Skeletal muscle satellite cell (primary cell): ENCODE measurements around the gene STBD1. TPM values are rescaled to one million over a fixed set of nuclear protein-coding genes. Genes with fewer than 3 reads are reported as not detected.

Experiments used
- H3K27me3 ChIP-seq: 2 replicates; pipeline ENCODE4 v1.7.0; 2013; ENCODE audit warnings: low read length; ENCODE audit not compliant: control insufficient read depth, insufficient read depth
- H3K36me3 ChIP-seq: 2 replicates; pipeline ENCODE4 v1.7.0; 2013; ENCODE audit warnings: mild to moderate bottlenecking, control low read depth, low read length; ENCODE audit not compliant: insufficient read depth
- H3K4me1 ChIP-seq: 2 replicates; pipeline ENCODE4 v1.7.0; 2013; ENCODE audit warnings: low read length; ENCODE audit not compliant: control insufficient read depth, insufficient read depth
- H3K4me2 ChIP-seq: 2 replicates; pipeline ENCODE4 v1.7.0; 2013; ENCODE audit warnings: mild to moderate bottlenecking, low read length
- H3K4me3 ChIP-seq: 2 replicates; pipeline ENCODE4 v1.7.0; 2013; ENCODE audit warnings: low read length
- H3K9ac ChIP-seq: 2 replicates; pipeline ENCODE4 v1.7.0; 2013; ENCODE audit warnings: mild to moderate bottlenecking, low read depth, low read length, moderate library complexity
- H3K9me3 ChIP-seq: replicated peaks from 2 replicates; pipeline ENCODE4 v1.7.0; 2013; ENCODE audit warnings: mild to moderate bottlenecking, control low read depth, low read length
- total RNA-seq: library from RNA; depleted of rRNA; stranded (reverse); fragments of >200 nt; gene quantifications from 2 replicates; pipeline ENCODE4 v1.2.3, GENCODE V29; 2012; rRNA removed

STBD1 gene
- 4.1 and 7.0 TPM in 2 replicates for total RNA-seq

- Histone ChIP-seq H3K4me3 (peak within 1 kb of the TSS; percentile 97), H3K4me2 (peak within 1 kb of the TSS; percentile 99)
Measured at GRCh38 chr4:76305971-76306881, at the start of gene STBD1. Gene STBD1, plus strand, starts transcription at chr4:76306733. Its CDS starts 37 bp downstream, at chr4:76306770.

DNA sequence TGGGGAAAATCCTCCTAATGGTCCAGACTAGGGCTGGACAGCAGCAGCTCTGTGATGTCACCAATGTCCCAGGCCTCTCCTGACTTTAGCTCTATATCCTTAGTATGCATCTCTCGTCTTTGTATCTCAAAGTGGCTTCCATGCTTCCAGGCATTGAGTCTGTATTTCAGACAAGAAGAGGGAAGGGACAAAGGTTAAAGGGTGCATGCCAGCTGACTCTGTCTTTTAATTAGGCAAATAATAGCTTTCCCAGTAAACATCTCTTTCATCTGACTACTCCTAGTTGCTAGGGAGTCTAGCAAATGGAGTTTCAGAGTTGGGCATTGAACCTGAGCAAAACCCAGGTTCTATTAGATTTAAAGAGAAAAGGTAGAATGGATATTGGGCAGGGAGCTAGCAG, 49.6 kb upstream of the STBD1 start:
- no peak overlapping the region for H3K4me3 ChIP-seq
- no peaks in the 10 kb centered on the region for H3K9me3 ChIP-seq
- no peak overlapping the region for H3K4me2 ChIP-seq
- peaks cover 44% of the 10 kb centered on the region for H3K27me3 ChIP-seq
- no peaks in the 10 kb centered on the region for H3K36me3 ChIP-seq
- no peak overlapping the region for H3K9ac ChIP-seq
- peaks cover 2% of the 10 kb centered on the region for H3K4me1 ChIP-seq

More at GRCh38 chr4:76305971-76306881, at the start of gene STBD1:
- peaks cover 24% of the 10 kb centered on the region for H3K4me1 ChIP-seq
- H3K9me3 ChIP-seq, result no peaks in the 10 kb centered on the region
- H3K36me3 ChIP-seq, result peaks cover 17% of the 10 kb centered on the region
- peak within 1 kb of the TSS; percentile 87 for H3K9ac ChIP-seq
- H3K27me3 ChIP-seq, result no peaks in the 10 kb centered on the region

DNA sequence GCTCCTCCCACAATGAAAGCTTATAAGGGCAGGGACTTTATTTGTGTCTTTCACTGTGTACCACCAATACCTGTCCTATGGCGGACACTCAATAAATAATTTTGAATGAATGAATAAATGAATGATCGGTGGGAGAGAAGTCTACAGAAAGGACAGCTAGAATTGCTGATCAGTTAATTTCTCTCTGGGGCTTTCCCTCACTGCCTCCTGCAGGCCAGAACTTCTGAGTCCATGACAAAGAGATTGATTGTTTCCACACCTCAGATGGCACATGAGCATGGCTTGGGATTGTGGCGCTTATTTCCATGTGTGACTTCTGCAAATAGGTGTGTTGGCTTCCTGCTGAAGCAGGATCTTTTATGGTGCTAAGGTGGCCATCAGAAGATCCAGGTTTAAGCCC, 48.7 kb upstream of the STBD1 start:
- no peak overlapping the region for H3K4me3 ChIP-seq
- peaks cover 40% of the 10 kb centered on the region for H3K27me3 ChIP-seq
- no peaks in the 10 kb centered on the region for H3K36me3 ChIP-seq
- no peak overlapping the region for H3K9ac ChIP-seq
- no peaks in the 10 kb centered on the region for H3K9me3 ChIP-seq
- no peak overlapping the region for H3K4me2 ChIP-seq
- H3K4me1 ChIP-seq, result no peaks in the 10 kb centered on the region

DNA sequence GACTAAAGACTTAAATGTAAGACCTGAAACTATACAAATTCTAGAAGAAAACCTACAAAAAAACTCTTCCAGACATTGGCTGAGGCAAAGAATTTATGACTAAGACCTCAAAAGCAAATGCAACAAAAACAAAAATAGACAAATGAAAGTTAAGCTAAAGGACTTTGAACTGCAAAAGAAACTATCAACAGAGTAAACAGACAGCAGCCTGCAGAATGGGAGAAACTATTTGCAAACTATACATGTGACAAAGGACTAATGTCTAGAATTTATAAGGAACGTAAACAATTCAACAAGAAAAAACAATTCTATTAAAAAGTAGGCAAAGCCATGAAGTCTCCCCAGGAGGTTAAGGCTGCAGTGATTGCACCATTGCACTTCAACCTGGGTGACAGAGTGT, 46.0 kb upstream of the STBD1 start:
- Histone ChIP-seq H3K4me1 (no peaks in the 10 kb centered on the region), H3K9me3 (no peaks in the 10 kb centered on the region), H3K4me2 (no peak overlapping the region), H3K9ac (no peak overlapping the region), H3K4me3 (no peak overlapping the region), H3K27me3 (peaks cover 30% of the 10 kb centered on the region), H3K36me3 (no peaks in the 10 kb centered on the region)

GRCh38 chr4:76265631-76266218, 40.8 kb upstream of the STBD1 start:
- peaks cover 31% of the 10 kb centered on the region for H3K27me3 ChIP-seq
- H3K4me2 ChIP-seq, result no peak overlapping the region
- H3K4me1 ChIP-seq, result no peaks in the 10 kb centered on the region

DNA sequence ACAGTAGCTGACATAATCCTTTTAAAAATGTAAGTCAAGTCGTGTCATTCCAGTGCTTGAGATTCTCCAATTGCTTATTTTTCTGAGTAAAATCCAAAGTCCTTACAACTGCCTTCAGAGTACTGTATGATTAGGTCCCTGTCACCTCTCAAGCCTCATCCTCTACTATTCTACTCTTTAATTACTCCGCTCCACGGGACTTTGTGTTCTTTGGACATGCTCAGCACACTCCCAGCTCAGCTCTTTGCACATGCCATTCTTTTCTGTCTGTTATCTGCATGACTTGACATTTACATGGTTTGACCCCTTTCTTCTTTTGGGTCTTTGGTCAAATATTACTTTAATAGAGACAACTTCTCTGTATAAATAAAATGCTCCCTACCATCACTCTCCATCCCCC, 39.9 kb upstream of the STBD1 start:
- no peak overlapping the region for H3K9ac ChIP-seq
- H3K36me3 ChIP-seq, result no peaks in the 10 kb centered on the region
- no peaks in the 10 kb centered on the region for H3K4me1 ChIP-seq

More at GRCh38 chr4:76265631-76266218, 40.8 kb upstream of the STBD1 start:
- Histone ChIP-seq H3K4me3 (no peak overlapping the region), H3K36me3 (no peaks in the 10 kb centered on the region), H3K9ac (no peak overlapping the region), H3K9me3 (no peaks in the 10 kb centered on the region)

DNA sequence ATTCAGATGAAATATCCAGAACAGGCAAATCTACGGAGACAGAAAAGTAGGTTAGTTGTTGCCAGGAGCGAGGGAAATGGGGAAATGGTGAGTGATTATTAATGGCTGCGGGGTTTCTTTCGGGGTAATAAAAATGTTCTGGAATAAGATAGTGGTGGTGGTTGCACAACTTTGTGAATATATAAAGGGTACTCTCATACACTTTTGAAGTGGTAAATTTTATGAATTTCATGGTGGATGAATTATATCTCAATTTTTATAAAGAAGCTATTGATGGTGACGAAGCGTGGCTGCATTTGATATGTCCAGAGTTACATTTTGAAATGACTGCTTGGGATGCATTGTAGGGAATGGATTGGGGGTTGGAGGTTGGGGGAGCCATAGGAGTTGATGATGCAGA, 38.7 kb upstream of the STBD1 start:
- peaks cover 34% of the 10 kb centered on the region for H3K27me3 ChIP-seq

More for the DNA sequence above, 39.9 kb upstream of the STBD1 start:
- Histone ChIP-seq H3K9me3 (no peaks in the 10 kb centered on the region), H3K4me2 (no peak overlapping the region), H3K4me3 (no peak overlapping the region), H3K27me3 (peaks cover 32% of the 10 kb centered on the region)

DNA sequence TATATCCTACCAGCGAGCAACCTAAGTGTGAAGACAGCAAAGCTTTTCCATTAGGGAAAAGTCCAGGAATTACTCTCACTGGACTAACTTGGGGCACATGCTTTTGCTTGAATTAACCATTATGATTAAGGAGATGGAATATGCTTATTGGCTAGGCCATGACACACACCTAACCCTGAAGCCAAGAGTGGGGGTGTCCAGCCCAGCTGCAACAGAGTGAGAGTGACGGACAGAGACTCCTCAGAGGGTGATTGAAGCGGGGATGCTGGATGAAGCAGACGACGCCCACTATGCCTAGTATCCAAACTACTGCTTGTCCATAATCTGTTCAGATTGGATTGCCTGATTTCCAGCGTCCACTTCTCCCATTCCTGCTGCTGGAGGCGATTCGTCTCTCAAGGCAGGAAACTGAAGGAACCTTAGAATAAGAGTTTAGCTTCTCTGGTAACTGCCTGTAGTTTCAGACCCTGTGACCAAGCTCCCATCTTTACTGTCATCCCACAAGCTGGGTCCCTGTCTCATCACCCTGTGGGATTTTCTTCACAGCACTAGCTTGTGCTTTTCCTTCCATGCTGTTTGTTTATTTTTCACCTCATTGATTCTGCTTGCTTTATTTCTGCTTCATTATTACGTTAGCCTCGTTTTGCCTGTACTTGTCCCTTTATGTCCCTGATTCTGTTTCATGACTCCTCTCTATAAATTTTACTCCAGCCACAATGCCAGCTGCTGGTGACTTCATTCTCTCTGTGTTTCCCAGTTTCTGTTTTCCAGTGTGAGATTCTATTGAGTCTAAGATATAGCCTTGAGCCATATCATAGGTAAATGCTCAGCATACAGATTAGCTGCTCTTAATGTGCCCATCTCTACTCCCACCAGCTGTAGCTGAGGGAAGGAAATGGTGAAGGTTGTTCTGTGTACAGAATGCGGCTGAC, 36.0 kb upstream of the STBD1 start:
- Histone ChIP-seq H3K9me3 (no peaks in the 10 kb centered on the region), H3K9ac (no peak overlapping the region), H3K27me3 (peaks cover 29% of the 10 kb centered on the region)

More for the DNA sequence above, 38.7 kb upstream of the STBD1 start:
- Histone ChIP-seq H3K4me3 (no peak overlapping the region), H3K4me1 (no peaks in the 10 kb centered on the region), H3K9me3 (no peaks in the 10 kb centered on the region), H3K36me3 (no peaks in the 10 kb centered on the region), H3K4me2 (no peak overlapping the region), H3K9ac (no peak overlapping the region)

DNA sequence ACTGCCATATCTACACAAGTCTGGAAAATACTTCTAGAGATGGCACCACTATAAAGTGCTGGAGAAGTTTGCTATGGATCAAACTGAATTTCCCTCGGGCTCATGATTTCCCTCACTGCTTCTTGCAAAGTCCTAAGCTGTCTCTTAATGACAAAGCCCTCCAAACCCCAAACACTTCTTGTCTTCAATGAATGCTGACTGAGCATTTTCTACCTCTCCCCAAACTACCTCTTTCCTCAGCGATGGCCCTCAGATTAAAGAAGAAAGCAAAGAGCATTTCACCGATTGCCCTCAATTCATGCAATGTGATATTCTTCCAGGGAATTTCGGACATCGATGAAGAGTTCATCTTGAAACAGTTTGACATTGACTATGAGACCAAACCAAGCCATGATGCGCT, 35.3 kb upstream of the STBD1 start:
- Histone ChIP-seq H3K4me1 (no peaks in the 10 kb centered on the region), H3K4me3 (no peak overlapping the region), H3K9me3 (no peaks in the 10 kb centered on the region), H3K9ac (no peak overlapping the region), H3K36me3 (no peaks in the 10 kb centered on the region), H3K4me2 (no peak overlapping the region), H3K27me3 (peaks cover 29% of the 10 kb centered on the region)

More for the DNA sequence above, 36.0 kb upstream of the STBD1 start:
- H3K4me1 ChIP-seq, result no peaks in the 10 kb centered on the region
- no peaks in the 10 kb centered on the region for H3K36me3 ChIP-seq
- no peak overlapping the region for H3K4me3 ChIP-seq
- no peak overlapping the region for H3K4me2 ChIP-seq

- no peak overlapping the region for H3K4me3 ChIP-seq
- H3K9me3 ChIP-seq, result no peaks in the 10 kb centered on the region
- no peak overlapping the region for H3K4me2 ChIP-seq
- no peaks in the 10 kb centered on the region for H3K36me3 ChIP-seq
- H3K4me1 ChIP-seq, result no peaks in the 10 kb centered on the region
- peaks cover 29% of the 10 kb centered on the region for H3K27me3 ChIP-seq
- H3K9ac ChIP-seq, result no peak overlapping the region
Measured at GRCh38 chr4:76272073-76272472, 34.5 kb upstream of the STBD1 start.

- H3K9me3 ChIP-seq, result no peaks in the 10 kb centered on the region
- H3K9ac ChIP-seq, result no peak overlapping the region
- no peaks in the 10 kb centered on the region for H3K4me1 ChIP-seq
- peaks cover 27% of the 10 kb centered on the region for H3K27me3 ChIP-seq
- H3K4me2 ChIP-seq, result no peak overlapping the region
- H3K4me3 ChIP-seq, result no peak overlapping the region
- no peaks in the 10 kb centered on the region for H3K36me3 ChIP-seq
Measured at GRCh38 chr4:76272582-76272981, 34.0 kb upstream of the STBD1 start.
